GM21526 (cell line): ENCODE data around the gene TNRC6A.

ENCODE experiments used
- ATAC-seq: cut with Tn5 transposase; IDR thresholded peaks from one replicate; pipeline ENCODE4 v1.9.1; 2021; ENCODE audit warnings: moderate library complexity; ENCODE audit not compliant: unreplicated experiment, low FRiP score

TNRC6A gene

DNA sequence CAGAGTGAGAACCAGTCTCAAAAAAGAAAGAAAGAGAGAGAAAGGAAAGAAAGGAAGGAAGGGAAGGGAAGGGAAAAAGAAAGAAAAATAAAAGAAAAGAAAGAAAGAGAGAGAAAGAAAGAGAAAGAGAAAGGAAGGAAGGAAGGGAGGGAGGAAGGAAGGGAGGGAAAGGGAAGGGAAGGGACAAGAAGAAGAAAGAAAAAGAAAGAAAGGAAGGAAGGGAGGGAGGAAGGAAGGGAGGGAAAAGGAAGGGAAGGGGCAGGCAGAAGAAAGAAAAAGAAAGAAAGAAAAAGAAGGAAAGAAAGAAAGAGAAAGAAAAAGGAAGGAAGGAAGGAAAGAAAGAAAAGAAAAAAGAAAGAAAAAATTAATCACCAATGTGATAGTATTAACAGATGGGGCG is 132.0 kb downstream of the TNRC6A start:
- ATAC-seq = no peak

DNA sequence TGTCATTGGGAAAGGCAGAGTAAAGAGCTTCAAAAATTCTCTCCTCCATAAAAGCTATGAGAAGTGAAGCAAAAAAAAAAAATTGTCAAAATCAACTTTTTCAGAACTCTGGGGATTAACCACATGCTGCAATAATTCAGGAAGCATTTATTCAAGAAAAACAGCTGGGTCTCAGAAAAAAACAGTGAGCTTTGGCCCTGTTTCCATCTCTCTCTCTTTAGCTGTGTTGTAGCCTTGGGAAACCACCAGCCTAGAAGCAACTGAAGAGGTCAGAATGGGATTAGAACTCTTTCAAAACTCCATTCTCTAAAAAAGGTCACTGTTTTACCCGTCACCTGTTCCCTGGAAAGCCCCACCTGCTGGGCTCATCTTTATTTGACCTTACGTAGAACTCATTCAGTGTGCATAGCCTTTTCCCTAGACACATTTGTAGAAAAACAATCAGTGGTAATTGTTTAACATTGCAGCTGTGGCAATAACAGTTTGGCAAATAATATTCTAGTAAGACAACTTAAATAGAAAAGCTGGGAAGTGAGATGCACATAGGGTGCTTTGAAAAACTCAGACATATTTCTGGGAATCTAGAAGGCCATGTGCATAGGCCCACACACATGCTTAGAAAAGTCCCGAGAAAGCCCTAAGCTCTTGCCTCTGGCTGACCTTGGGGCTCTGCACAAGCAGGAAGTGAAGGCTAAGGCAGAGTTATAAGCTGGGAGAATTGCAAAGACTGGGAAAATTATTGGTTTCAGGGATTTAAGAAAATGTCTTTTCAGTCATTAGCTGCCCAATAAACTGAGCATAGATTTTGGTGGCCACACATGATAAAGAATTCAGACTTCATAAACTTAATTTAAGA is 134.4 kb downstream of the TNRC6A start:
- no peak for ATAC-seq

DNA sequence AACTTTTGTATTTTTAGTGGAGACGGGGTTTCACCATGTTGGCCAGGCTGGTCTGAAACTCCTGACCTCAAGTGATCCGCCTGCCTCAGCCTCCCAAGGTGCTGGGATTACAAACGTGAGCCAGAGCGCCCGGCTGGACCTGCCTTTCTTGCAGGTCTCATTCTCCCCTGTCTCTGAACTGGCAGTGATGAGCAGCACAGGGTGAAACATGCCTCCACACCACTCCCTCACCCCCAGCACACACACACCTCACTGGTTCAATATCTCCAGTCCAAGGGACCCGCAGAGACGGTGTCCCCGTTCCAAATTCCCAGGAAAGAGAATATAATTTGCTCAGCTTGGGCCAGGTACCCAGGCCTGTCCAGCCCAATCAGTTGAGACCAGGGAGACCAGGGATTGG is 139.6 kb downstream of the TNRC6A start:
- no peak for ATAC-seq

DNA sequence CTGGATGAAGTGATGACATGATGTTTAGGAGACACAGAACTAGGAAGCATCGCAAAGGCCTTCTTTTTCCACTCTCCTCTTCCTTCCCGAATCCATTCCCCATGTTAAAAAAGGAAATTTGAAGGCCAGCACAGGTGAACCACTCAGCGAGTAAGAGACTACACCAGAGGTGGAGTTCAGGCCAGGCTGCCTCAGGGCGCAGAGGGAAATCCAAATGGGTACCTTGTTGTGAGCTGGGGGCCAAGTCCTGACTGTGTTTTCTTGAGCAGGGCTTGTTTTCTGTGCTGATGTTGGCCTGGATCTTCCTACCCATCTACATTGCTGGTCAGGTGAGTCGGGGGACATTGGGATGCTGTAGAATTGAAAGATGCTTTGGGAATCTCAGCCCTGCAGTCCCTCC is 142.4 kb downstream of the TNRC6A start:
- ATAC-seq = no peak

DNA sequence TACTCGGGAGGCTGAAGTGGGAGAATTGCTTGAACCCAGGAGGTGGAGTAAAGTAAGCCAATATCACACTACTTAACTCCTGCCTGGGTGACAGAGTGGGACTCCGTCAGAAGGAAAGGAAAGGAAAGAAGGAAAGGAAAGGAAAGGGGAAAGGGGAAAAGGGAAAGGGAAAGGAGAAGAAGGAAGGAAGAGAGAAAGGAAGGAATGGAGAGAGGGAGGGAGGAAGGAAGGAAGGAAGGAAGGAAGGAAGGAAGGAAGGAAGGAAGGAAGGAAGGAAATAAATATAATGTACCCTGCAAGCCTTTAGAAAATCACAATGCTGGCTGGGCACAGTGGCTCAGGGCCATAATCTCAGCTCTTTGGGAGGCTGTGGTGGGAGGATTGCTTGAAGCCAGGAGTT is 143.6 kb downstream of the TNRC6A start:
- ATAC-seq = no peak

DNA sequence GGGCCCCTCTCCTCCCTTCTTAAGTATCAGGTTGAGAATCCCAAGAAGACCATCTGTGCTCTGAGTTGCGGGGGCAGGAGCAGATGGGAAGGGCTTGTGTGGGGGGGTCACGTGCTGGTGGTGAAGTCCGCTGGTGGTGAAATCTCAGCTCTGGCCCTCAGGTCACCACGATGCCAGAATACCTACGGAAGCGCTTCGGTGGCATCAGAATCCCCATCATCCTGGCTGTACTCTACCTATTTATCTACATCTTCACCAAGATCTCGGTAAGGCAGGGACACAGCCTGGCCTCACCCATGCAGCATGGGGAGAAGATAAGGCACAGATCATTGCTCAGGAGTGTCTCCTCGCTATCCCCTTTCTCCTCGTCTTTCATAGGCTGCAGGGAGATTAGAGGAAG is 146.0 kb downstream of the TNRC6A start:
- no peak for ATAC-seq
